GM23338 (cell line): ENCODE data around the gene LEKR1. TPM values are rescaled to one million over a fixed set of nuclear protein-coding genes. Genes with fewer than 3 reads are reported as not detected.

Experiments
- ATAC-seq: fragments of 200-7000 bp; cut with Tn5 transposase; 3 replicates; pipeline ENCODE4 v1.9.1; 2020
- DNase-seq: peaks from one replicate; pipeline ENCODE4 v3.0.0-alpha.2; 2015; ENCODE audit warnings: low spot score
- H2AFZ ChIP-seq: fragments of 200-600 bp; sonication (generic); 2 replicates; pipeline ENCODE4 v1.8.0; 2016; ENCODE audit warnings: antibody characterized with exemption, mild to moderate bottlenecking, moderate library complexity
- H3F3A ChIP-seq: fragments of 200-600 bp; sonication (generic); replicated peaks from 2 replicates; pipeline ENCODE4 v1.8.0; 2017; ENCODE audit warnings: antibody characterized with exemption, mixed run types, low read depth
- H3K27ac ChIP-seq: fragments of 200-600 bp; sonication (generic); 2 replicates; pipeline ENCODE4 v1.6.1; 2016; ENCODE audit warnings: low read depth
- H3K27me3 ChIP-seq: fragments of 200-600 bp; sonication (generic); 2 replicates; pipeline ENCODE4 v1.8.0; 2016; ENCODE audit warnings: mild to moderate bottlenecking, mixed run types, moderate library complexity; ENCODE audit not compliant: insufficient read depth
- H3K36me3 ChIP-seq: fragments of 200-600 bp; sonication (generic); 2 replicates; pipeline ENCODE4 v1.8.0; 2016; ENCODE audit warnings: mild to moderate bottlenecking; ENCODE audit not compliant: insufficient read depth
- H3K4me1 ChIP-seq: fragments of 200-600 bp; sonication (generic); 2 replicates; pipeline ENCODE4 v1.8.0; 2016; ENCODE audit warnings: mild to moderate bottlenecking, moderate library complexity; ENCODE audit not compliant: insufficient read depth
- H3K4me2 ChIP-seq: fragments of 200-600 bp; sonication (generic); 2 replicates; pipeline ENCODE4 v1.7.1; 2017; ENCODE audit warnings: mixed run types
- H3K4me3 ChIP-seq: fragments of 200-600 bp; sonication (generic); 2 replicates; pipeline ENCODE4 v1.6.1; 2016; ENCODE audit warnings: mixed run types
- H3K79me2 ChIP-seq: fragments of 200-600 bp; sonication (generic); replicated peaks from 2 replicates; pipeline ENCODE4 v1.8.0; 2017; ENCODE audit warnings: mild to moderate bottlenecking; ENCODE audit not compliant: insufficient read depth
- H3K9me2 ChIP-seq: fragments of 200-600 bp; sonication (generic); 2 replicates; pipeline ENCODE4 v1.8.0; 2017; ENCODE audit not compliant: insufficient read depth
- H4K20me1 ChIP-seq: fragments of 200-600 bp; sonication (generic); replicated peaks from 2 replicates; pipeline ENCODE4 v1.8.0; 2017; ENCODE audit warnings: mild to moderate bottlenecking; ENCODE audit not compliant: insufficient read depth
- H3K27ac Mint-ChIP-seq: 2 replicates; pipeline ENCODE4 v1.8.0; 2020; ENCODE audit warnings: inconsistent platforms, mild to moderate bottlenecking, moderate library complexity, mixed read lengths
- H3K27me3 Mint-ChIP-seq: 3 replicates; pipeline ENCODE4 v1.8.0; 2022; ENCODE audit warnings: low read depth, mild to moderate bottlenecking, moderate library complexity, mixed read lengths, inconsistent platforms; ENCODE audit not compliant: insufficient read depth, poor library complexity
- H3K36me3 Mint-ChIP-seq: 3 replicates; pipeline ENCODE4 v1.8.0; 2021; ENCODE audit warnings: low read depth, mild to moderate bottlenecking, inconsistent platforms, moderate library complexity, mixed read lengths
- H3K4me1 Mint-ChIP-seq: 3 replicates; pipeline ENCODE4 v1.8.0; 2020; ENCODE audit warnings: mild to moderate bottlenecking, inconsistent platforms, mixed read lengths
- H3K4me3 Mint-ChIP-seq: 3 replicates; pipeline ENCODE4 v1.8.0; 2021; ENCODE audit warnings: moderate library complexity, mild to moderate bottlenecking, inconsistent platforms, mixed read lengths
- H3K9me3 Mint-ChIP-seq: 3 replicates; pipeline ENCODE4 v1.8.0; 2020; ENCODE audit warnings: moderate library complexity, mild to moderate bottlenecking, inconsistent platforms, mixed read lengths
- CREB1 ChIP-seq: fragments of 250-450 bp; sonication (Bioruptor Pico); IDR thresholded peaks from 2 replicates; pipeline ENCODE4 v1.5.0; 2020; ENCODE audit warnings: low read depth, mild to moderate bottlenecking, moderate library complexity
- EZH2 ChIP-seq: fragments of 200-600 bp; sonication (generic); IDR thresholded peaks from one replicate; pipeline ENCODE4 v1.8.0; 2017; ENCODE audit warnings: antibody characterized with exemption, mild to moderate bottlenecking, low read depth; ENCODE audit not compliant: unreplicated experiment
- EZH2phosphoT487 ChIP-seq: fragments of 200-600 bp; sonication (generic); IDR thresholded peaks from one replicate; pipeline ENCODE4 v1.8.1; 2018; ENCODE audit warnings: antibody characterized with exemption; ENCODE audit not compliant: unreplicated experiment
- NANOG ChIP-seq: IDR thresholded peaks from 2 replicates; pipeline ENCODE4 v1.6.1; 2016; ENCODE audit warnings: antibody characterized with exemption, borderline replicate concordance
- POLR2AphosphoS5 ChIP-seq: IDR thresholded peaks from 2 replicates; pipeline ENCODE4 v1.6.1; 2016; ENCODE audit warnings: antibody characterized with exemption, low read depth
- STAT1 ChIP-seq: IDR thresholded peaks from one replicate; pipeline ENCODE4 v1.6.1; 2016; ENCODE audit warnings: antibody characterized with exemption; ENCODE audit not compliant: unreplicated experiment
- ZNF114 ChIP-seq: fragments of 250-450 bp; sonication (Bioruptor Pico); IDR thresholded peaks from 2 replicates; pipeline ENCODE4 v1.5.0; 2020; ENCODE audit warnings: mild to moderate bottlenecking, moderate library complexity
- ZNF462 ChIP-seq: fragments of 250-450 bp; sonication (Bioruptor Pico); IDR thresholded peaks from 2 replicates; pipeline ENCODE4 v1.5.0; 2020; ENCODE audit warnings: mild to moderate bottlenecking, moderate library complexity
- polyA plus RNA-seq: library from polyadenylated mRNA; unstranded; fragments of >200 nt; fragmentation: Nextera tagmentation; extraction: Ambion mirVana; gene quantifications from 2 replicates; pipeline ENCODE4 v1.2.1, GENCODE V29; 2016
- total RNA-seq: library from RNA; depleted of rRNA; stranded (reverse); fragments of >200 nt; shearing (Covaris generic); gene quantifications from 2 replicates; pipeline ENCODE4 v1.2.3, GENCODE V29; 2014
- TF ChIP-seq, protein P1 (sequence below): IDR thresholded peaks from 2 replicates; pipeline ENCODE4 v1.6.1; 2016; ENCODE audit warnings: antibody characterized with exemption

LEKR1 gene
- total and polyA plus RNA-seq, 2 experiments from 2014 or later: not detected

DNA sequence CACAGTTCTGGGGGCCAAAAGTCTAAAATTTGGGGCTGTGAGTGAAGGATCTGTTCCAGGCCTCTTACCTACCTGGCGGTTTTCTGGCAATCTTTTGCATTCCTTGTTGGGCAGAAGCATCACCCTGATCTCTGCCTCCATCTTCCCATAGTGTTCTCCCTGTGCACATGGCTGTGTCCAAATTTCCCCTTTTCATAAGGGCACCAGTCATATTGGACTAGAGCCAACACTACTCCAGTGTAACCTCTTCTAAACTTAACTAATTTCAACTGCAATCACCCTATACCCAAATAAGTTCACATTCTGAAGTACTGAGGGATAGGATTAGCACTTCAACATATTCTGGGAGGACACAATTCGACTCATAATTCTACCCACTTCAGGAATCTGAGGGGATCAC lies 248.8 kb downstream of the LEKR1 start:
- no peaks in the 10 kb centered on the region for H3K27me3 Mint-ChIP-seq
- H3K9me3 Mint-ChIP-seq: peaks cover 2% of the 10 kb centered on the region; the same call in 1 of the 3 replicates
- H3F3A ChIP-seq: no peaks in the 10 kb centered on the region
- H2AFZ ChIP-seq: no peak overlapping the region
- peaks cover 12% of the 10 kb centered on the region; the same call in 2 of the 3 replicates for H3K4me1 Mint-ChIP-seq
- H3K36me3 ChIP-seq: no peaks in the 10 kb centered on the region
- peaks cover 3% of the 10 kb centered on the region; the same call in 1 of the 2 replicates for H3K4me1 ChIP-seq
- no peaks in the 10 kb centered on the region for H3K27me3 ChIP-seq
- no peak overlapping the region for H3K4me3 ChIP-seq
- no peaks in the 10 kb centered on the region for H3K79me2 ChIP-seq
- H3K4me3 Mint-ChIP-seq: no peak overlapping the region
- DNase-seq (no peak), ATAC-seq (no peak)
- TF ChIP-seq EZH2phosphoT487: no peak
- TF ChIP-seq, protein P1, sequence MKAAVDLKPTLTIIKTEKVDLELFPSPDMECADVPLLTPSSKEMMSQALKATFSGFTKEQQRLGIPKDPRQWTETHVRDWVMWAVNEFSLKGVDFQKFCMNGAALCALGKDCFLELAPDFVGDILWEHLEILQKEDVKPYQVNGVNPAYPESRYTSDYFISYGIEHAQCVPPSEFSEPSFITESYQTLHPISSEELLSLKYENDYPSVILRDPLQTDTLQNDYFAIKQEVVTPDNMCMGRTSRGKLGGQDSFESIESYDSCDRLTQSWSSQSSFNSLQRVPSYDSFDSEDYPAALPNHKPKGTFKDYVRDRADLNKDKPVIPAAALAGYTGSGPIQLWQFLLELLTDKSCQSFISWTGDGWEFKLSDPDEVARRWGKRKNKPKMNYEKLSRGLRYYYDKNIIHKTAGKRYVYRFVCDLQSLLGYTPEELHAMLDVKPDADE: no peak
- TF ChIP-seq CREB1 (CRISPR knock-in tag): no peak
- no peak for TF ChIP-seq ZNF114
- TF ChIP-seq ZNF462 (CRISPR knock-in tag): no peak
- TF ChIP-seq EZH2: no peak
- no peak for TF ChIP-seq NANOG
- TF ChIP-seq STAT1: no peak
- TF ChIP-seq POLR2AphosphoS5: no peak
- no peak overlapping the region for H3K4me2 ChIP-seq
- H3K36me3 Mint-ChIP-seq: no peaks in the 10 kb centered on the region
- H3K9me2 ChIP-seq: no peaks in the 10 kb centered on the region
- no peaks in the 10 kb centered on the region for H4K20me1 ChIP-seq
- H3K27ac Mint-ChIP-seq: no peak overlapping the region
- no peak overlapping the region for H3K27ac ChIP-seq
